GM19452 (cell line): ENCODE measurements around the gene C8G.
A peak's percentile ranks its signal among the peaks of the same experiment; 100 is the strongest.

Experiments used
- ATAC-seq: cut with Tn5 transposase; IDR thresholded peaks from one replicate; pipeline ENCODE4 v1.9.1; 2021; ENCODE audit not compliant: unreplicated experiment

Gene C8G

DNA sequence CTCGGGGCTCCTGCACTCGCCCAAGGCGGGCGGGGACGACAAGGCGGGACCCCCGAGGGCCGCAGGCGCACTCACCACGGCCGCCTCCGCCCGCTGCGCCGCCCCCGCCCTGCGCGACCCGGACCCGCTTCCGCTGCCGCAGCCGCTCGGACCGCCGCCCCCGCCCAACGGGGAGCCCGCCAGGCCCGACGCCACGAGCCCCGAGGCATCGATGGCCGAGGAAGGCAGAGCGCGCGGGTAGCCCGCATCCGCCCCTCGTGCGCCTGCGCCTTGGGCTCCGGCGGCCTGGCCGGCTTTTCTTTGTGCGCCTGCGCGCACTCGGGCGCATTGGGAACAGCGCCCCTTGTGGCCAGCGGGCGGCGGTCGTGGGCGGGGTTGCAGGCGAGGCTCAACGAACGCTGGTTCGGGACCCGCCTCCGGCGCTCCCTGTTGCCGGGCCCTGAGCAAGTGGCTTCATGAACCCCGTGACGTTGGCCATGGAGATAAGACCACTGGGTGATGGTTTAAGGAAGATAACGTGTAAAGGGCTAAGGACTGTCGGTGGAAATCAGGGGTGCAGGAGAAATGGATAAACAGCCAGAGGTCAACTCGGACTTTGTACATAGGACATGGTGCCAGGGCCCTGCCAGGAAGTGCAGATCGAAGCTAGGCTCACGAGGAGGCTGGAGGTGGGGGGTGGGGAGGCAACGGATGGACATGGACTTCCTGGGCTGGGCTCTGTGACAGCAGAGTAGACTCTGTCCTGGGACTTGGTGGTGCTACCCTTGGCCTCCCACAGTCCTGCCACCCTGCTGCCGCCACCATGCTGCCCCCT, at the start of gene C8G, which contains the start of gene FBXW5:
C8G (plus strand) TSS at position 725 of the 814 bp plus-strand sequence; CDS start at position 803, 78 bp downstream.
FBXW5 (minus strand) TSS at position 220 of the 814 bp plus-strand sequence. CDS start 655 bp downstream, outside the sequence.
- ATAC-seq, result peak; percentile 74

DNA sequence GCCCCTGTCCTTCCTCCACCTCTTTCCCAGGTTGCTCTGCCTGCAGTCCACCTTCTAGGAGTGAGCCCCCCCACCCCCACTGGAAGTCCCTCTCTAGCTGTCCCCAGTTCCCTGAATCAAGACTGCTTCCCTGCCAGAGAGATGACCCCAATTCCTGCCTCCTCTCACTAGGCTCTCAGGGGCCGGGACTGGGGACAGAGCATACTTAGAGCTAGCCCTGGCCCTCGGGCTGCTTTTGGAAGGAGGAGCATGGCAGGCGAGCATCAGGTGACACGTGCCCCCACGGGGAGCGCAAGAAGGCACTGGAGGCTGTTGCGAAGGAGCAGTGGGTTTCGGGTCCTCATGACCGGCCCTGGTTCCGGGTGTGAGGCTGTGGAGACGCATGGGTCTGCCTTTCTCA, 49.0 kb upstream of the C8G start:
- ATAC-seq, result no peak

GRCh38 chr9:136898483-136899100, 46.5 kb upstream of the C8G start:
- ATAC-seq, result no peak

DNA sequence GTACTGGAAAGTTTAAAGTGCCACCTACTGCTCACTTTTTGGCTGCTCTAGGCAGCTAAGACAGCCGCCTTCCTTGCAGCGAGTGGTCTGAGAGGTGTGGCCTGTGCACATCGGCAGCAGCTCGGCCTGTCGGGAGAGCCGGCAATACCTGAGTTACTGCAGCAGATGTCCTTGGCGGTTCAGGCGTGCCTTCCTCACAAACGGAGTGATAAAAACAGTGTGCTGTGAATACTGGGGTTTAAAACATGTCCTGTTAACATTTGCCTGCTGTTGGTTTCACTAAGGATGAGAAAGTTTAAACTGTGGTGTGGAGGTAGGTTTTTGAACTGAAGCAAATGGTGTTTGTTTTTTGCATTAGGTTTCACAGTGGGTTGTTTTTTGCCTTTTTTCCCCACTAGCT, 45.8 kb upstream of the C8G start:
- ATAC-seq, result no peak

DNA sequence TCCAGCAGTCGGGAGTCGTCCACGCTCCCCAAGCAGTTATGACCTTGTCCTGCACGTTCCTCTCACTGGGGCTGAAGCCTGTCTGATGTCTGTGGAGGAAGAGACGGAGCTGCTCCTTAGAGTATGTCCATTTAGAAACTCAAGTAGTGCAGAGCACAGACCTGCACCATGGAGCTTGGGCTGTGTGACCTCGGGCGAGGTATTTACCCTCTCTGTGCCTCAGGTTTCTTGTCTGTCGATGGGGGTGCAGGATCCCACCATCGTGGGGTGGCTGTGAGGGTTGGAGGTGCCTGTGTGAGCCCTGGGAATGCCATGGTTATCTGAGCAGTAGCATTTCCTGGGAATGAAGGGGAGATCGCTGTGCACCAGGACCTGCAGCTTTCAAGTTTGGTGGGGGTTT, 44.5 kb upstream of the C8G start:
- no peak for ATAC-seq

GRCh38 chr9:136900988-136901515, 44.0 kb upstream of the C8G start:
- ATAC-seq, result no peak

DNA sequence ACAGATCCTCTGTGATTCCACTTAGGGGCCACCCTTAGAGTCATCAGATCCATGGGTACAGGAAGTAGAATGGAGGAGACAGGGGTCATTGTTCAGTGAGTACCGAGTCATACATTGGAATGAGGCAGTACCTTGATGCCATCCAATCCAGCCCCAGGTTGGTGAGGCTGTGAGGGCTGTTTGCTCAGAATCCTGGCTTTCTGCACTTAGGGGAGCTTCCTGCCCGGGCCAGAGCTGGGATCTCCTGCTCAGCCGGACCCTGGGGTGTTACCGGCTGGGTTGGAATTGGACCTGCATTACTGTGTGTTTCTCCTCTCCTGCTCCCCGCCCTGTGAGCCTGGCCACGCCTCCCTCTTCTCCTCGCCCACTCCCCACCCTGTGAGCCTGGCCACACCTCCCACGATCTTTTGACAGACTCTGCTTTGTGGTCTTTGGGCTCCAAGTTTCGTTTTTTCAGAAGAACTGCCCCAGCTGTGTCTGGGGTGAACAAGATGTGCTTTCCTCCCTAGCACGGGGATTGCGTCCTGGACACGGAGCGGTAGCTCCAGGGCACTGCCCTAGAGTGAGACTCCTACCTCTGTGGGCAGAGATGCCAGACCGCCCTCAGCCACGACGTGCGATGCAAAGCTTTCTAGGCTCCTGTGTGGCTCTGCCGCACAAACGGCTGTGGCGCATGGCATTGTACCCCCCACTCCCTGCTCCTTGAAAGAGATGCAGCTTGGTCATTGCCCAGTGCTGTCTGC, 43.4 kb upstream of the C8G start:
- peak; percentile 61 for ATAC-seq

DNA sequence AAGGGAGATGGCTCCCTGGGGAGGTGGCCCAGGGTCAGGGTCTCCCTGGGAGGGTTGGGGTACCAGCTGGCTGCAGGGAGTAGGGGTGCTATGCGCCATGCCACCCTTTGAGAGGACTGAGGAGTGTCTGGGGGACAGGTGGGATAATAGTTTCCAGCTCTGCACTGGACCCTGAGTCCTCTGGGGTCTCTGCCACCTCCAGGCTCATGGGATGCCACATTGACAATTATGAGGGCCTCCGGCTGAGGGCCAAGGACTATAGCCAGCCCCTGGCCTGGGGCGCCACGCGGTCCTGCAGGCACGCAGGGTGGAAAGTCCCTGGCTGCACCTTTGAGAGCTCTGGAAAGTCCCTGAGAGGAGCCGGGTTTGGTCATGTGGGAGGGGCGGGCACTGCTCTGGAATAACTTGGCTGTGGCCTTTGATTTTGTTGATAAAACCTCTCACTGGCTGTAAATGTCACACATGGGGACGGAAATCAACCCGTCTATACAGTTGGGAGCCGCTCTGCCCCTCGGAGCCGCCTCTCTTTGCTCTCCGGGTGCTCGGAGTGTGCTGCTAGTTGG, 42.7 kb upstream of the C8G start:
- peak; percentile 55 for ATAC-seq

- no peak for ATAC-seq
Observed at GRCh38 chr9:136903041-136903554, 41.9 kb upstream of the C8G start.

DNA sequence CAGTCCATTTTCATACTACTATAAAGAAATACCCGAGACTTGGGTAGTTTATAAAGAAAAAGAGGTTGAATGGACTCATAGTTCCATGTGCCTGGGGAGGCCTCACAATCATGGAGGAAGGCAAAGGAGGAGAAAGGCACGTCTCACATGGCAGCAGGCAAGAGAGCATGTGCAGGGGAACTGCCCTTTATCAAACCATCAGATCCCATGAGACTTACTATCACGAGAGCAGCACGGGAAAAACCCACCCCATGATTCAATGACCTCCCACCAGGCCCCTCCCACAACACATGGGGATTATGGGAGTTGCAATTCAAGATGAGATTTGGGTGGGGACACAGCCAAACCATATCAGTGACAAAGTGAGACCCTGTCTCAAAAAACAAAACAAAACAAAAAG, 38.8 kb upstream of the C8G start:
- ATAC-seq, result no peak

GRCh38 chr9:136907011-136907914, 37.8 kb upstream of the C8G start:
- ATAC-seq, result no peak

DNA sequence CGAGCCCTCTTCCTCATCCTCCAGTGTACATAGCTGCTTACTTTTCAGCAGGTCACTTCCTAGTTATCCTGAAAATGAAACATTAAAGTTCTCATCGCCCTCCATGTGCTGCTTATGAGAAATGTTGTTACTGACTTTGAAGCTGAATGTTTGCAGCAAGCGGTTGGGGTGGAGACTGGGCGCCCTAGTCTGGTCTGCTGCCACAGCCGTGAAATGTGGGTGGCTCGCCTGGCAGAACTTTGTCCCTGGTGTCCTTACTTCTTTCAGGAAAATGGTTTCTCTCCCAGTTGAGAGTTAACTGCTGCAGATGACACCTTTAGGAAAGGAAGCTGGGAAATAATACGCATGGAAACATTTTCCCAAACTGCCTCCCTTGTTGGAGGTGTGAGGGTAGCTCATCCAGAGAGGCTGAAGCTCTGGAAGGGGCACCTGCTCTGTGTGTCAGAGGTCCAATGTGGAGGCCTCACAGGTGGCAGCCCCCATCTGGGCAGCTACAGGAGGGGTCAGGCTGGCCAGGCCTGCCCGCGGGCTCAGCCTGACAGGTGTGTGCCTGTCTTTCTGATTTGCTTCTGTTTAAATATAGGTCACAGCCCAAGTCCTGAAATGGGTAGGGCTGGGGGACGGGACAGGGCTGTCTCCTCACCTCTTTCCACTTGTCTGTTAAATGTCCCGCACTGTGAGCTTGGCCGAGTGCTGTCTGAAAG, 34.7 kb upstream of the C8G start:
- no peak for ATAC-seq

DNA sequence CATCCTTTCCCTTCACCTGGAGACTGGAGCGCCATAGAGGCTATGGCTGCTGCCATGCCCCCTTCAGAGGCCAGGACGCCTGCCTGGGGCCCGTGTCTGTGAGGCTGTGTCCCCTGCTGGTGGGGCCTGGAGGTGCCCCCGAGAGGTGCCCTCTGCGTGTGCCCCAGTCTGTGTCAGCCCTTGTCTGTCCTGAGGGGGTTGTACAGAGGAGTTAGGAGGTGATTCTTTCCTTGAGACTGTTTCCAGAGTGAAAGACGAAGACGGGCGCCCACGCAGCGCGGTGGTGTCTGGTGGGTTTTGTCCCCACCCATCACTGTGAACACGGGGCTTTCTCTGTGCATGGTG, 34.2 kb upstream of the C8G start:
- ATAC-seq, result no peak

- ATAC-seq, result no peak
Observed at GRCh38 chr9:136913701-136914438, 31.2 kb upstream of the C8G start.

- no peak for ATAC-seq
Observed at GRCh38 chr9:136915632-136916329, 29.3 kb upstream of the C8G start.

DNA sequence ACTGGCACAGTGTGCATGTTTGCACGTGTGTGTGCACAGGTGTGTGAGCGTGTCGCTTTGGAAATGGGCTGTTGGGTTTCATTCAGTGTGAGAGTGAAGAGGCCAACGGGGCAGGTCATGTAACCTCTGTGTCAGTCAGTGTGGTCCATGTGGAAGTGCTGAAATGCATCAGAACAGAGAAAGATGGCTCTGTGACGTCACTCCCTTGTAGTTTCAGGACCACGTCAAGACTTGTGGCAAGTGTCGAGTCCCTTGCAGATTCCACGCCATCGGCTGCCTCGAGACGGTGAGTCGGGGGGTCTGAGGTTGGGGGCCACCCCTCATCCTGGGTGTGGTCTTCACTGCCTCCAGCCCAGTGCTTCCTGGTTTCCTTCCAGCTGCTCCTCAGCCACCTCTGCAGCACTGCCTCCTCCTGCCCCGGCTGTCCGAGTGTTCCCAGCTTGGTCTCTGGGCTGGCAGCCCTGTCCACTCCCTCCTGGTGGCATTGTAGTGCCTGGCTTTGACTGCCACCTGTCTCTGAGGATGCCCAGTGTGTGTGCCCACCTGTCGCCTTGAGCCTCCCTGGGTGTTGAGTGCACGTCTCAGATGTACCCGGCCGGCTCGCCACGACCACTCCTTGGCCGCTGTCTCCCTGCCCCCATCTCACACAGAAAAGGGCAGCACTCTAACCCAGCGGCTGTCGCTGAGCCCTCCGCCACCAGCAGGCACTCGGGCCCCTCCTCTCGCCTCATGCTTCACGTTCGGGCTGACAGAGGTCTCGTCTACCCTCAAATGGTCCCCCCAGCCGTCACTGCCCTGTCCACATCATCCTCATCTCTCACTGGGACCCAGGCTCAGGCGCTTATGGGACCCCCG, 28.5 kb upstream of the C8G start:
- no peak for ATAC-seq

GRCh38 chr9:136917902-136918301, 27.1 kb upstream of the C8G start:
- ATAC-seq, result no peak
